Transverse colon (tissue), 4 donors: ENCODE results near the gene TNPO2.
"Not testable (repeated sequence)": the region's sequence is repeated elsewhere in the genome, so short reads cannot be mapped to it uniquely, and the experiment has no call there.

ENCODE experiments used
- POLR2AphosphoS5 ChIP-seq, 3 donors: sonication (generic); formaldehyde crosslinking; IDR thresholded peaks; one replicate each; pipeline ENCODE4 v1.6.1; 2016; ENCODE audit warnings: antibody characterized with exemption in 3 of 3
- TF ChIP-seq, protein P1 (sequence below), 5 experiments: fragments of 200-600 bp in 3 of 5; fragments of 450-650 bp in 2 of 5; sonication (generic) in 3 of 5; IDR thresholded peaks; 1 replicate in 2 of 5; 2 replicates in 3 of 5; pipeline ENCODE4 v1.5.1; 2016 to 2017; ENCODE audit warnings: antibody characterized with exemption in 5 of 5, inconsistent platforms in 3 of 5, mild to moderate bottlenecking in 2 of 5, moderate library complexity in 1 of 5

DNA sequence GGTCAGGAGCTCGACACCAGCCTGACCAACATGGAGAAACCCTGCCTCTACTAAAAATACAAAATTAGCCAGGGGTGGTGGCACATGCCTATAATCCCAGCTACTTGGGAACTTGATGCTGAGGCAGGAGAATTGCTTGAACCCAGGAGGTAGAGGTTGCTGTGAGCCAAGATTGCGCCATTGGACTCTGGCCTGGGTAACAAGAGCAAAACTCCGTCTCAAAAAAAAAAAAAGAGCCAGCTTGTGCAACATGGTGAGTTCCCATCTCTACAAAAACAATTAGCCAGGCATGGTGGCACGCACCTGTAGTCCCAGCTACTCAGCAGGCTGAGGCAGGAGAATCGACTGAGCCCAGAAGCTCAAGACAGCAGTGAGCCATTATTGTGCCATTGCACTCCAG lies 45.7 kb downstream of the TNPO2 start:
- TF ChIP-seq, protein P1, sequence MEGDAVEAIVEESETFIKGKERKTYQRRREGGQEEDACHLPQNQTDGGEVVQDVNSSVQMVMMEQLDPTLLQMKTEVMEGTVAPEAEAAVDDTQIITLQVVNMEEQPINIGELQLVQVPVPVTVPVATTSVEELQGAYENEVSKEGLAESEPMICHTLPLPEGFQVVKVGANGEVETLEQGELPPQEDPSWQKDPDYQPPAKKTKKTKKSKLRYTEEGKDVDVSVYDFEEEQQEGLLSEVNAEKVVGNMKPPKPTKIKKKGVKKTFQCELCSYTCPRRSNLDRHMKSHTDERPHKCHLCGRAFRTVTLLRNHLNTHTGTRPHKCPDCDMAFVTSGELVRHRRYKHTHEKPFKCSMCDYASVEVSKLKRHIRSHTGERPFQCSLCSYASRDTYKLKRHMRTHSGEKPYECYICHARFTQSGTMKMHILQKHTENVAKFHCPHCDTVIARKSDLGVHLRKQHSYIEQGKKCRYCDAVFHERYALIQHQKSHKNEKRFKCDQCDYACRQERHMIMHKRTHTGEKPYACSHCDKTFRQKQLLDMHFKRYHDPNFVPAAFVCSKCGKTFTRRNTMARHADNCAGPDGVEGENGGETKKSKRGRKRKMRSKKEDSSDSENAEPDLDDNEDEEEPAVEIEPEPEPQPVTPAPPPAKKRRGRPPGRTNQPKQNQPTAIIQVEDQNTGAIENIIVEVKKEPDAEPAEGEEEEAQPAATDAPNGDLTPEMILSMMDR (IDR thresholded peaks at IDR 0.05) = not testable (repeated sequence)
- TF ChIP-seq POLR2AphosphoS5 (IDR thresholded peaks at IDR 0.05) = not testable (repeated sequence)
